H9 (cell line): Measurements from ENCODE around the gene NEK6. TPM values are rescaled to one million over a fixed set of nuclear protein-coding genes. Genes with fewer than 3 reads are reported as not detected.

Experiments
- DNase-seq: peaks from one replicate; pipeline ENCODE4 v3.0.0-alpha.2; 2017
- H2AFZ ChIP-seq: one replicate; pipeline ENCODE4 v1.6.1; 2013; ENCODE audit warnings: mild to moderate bottlenecking, low read length, control low read depth, moderate library complexity
- H2AK5ac ChIP-seq: 2 replicates; pipeline ENCODE4 v1.6.1; 2013; ENCODE audit warnings: low read length, control low read depth, mixed read lengths; ENCODE audit not compliant: insufficient read length
- H2BK120ac ChIP-seq: one replicate; pipeline ENCODE4 v1.6.1; 2013; ENCODE audit warnings: low read depth, mild to moderate bottlenecking, low read length, control low read depth, inconsistent platforms; ENCODE audit not compliant: poor library complexity, severe bottlenecking
- H2BK12ac ChIP-seq: 2 replicates; pipeline ENCODE4 v1.6.1; 2013; ENCODE audit warnings: low read length, control low read depth, mixed read lengths, low read depth; ENCODE audit not compliant: insufficient read length
- H2BK15ac ChIP-seq: 2 replicates; pipeline ENCODE4 v1.6.1; 2013; ENCODE audit warnings: low read depth, low read length, control low read depth
- H2BK20ac ChIP-seq: one replicate; pipeline ENCODE4 v1.6.1; 2013; ENCODE audit warnings: low read depth, mild to moderate bottlenecking, low read length, control low read depth, inconsistent platforms; ENCODE audit not compliant: poor library complexity, severe bottlenecking
- H2BK5ac ChIP-seq: 2 replicates; pipeline ENCODE4 v1.6.1; 2013; ENCODE audit warnings: low read length, control low read depth, mixed read lengths; ENCODE audit not compliant: insufficient read length
- H3K14ac ChIP-seq: 2 replicates; pipeline ENCODE4 v1.6.1; 2013; ENCODE audit warnings: low read length, control low read depth; ENCODE audit not compliant: insufficient read depth
- H3K18ac ChIP-seq: 2 replicates; pipeline ENCODE4 v1.6.1; 2013; ENCODE audit warnings: low read depth, mild to moderate bottlenecking, mixed read lengths, low read length, control low read depth; ENCODE audit not compliant: insufficient read length
- H3K23ac ChIP-seq: 2 replicates; pipeline ENCODE4 v1.6.1; 2013; ENCODE audit warnings: low read length, control low read depth, mixed read lengths, low read depth; ENCODE audit not compliant: insufficient read length
- H3K23me2 ChIP-seq: 2 replicates; pipeline ENCODE4 v1.6.1; 2013; ENCODE audit warnings: low read depth, mild to moderate bottlenecking, mixed read lengths, low read length, control low read depth; ENCODE audit not compliant: insufficient read length, poor library complexity, severe bottlenecking
- H3K27ac ChIP-seq: 2 replicates; pipeline ENCODE4 v1.5.1; 2013; ENCODE audit warnings: low read length, control low read depth, mixed read lengths, low read depth; ENCODE audit not compliant: insufficient read length
- H3K27me3 ChIP-seq: 2 replicates; pipeline ENCODE4 v1.6.1; 2013; ENCODE audit warnings: low read length, control low read depth, inconsistent platforms; ENCODE audit not compliant: insufficient read depth
- H3K4ac ChIP-seq: 2 replicates; pipeline ENCODE4 v1.6.1; 2013; ENCODE audit warnings: low read depth, mild to moderate bottlenecking, control low read depth, inconsistent platforms, low read length, moderate library complexity
- H3K4me1 ChIP-seq: 2 replicates; pipeline ENCODE4 v1.6.1; 2013; ENCODE audit warnings: low read length, control low read depth, inconsistent platforms; ENCODE audit not compliant: insufficient read depth
- H3K4me2 ChIP-seq: 2 replicates; pipeline ENCODE4 v1.6.1; 2013; ENCODE audit warnings: low read length, control low read depth, mixed read lengths; ENCODE audit not compliant: insufficient read length, insufficient read depth
- H3K56ac ChIP-seq: 2 replicates; pipeline ENCODE4 v1.6.1; 2013; ENCODE audit warnings: low read depth, mild to moderate bottlenecking, mixed read lengths, low read length, control low read depth; ENCODE audit not compliant: insufficient read length
- H3K79me1 ChIP-seq: 2 replicates; pipeline ENCODE4 v1.6.1; 2013; ENCODE audit warnings: low read depth, mild to moderate bottlenecking, moderate library complexity, low read length, control low read depth, inconsistent platforms; ENCODE audit not compliant: insufficient read depth, poor library complexity, severe bottlenecking
- H3K79me2 ChIP-seq: 2 replicates; pipeline ENCODE4 v1.6.1; 2013; ENCODE audit warnings: low read length, control low read depth, inconsistent platforms; ENCODE audit not compliant: insufficient read depth
- H3K9ac ChIP-seq: 2 replicates; pipeline ENCODE4 v1.6.1; 2013; ENCODE audit warnings: low read length, control low read depth, mixed read lengths; ENCODE audit not compliant: insufficient read length; ENCODE audit errors: extremely low read depth
- H3K9me3 ChIP-seq: one replicate; pipeline ENCODE4 v1.6.1; 2013; ENCODE audit warnings: low read depth, low read length, inconsistent platforms; ENCODE audit not compliant: control insufficient read depth
- H3T11ph ChIP-seq: one replicate; pipeline ENCODE4 v1.6.1; 2013; ENCODE audit warnings: mild to moderate bottlenecking, low read length, control low read depth, inconsistent platforms
- H4K20me1 ChIP-seq: one replicate; pipeline ENCODE4 v1.6.1; 2013; ENCODE audit not compliant: control insufficient read depth, insufficient read length, insufficient read depth
- H4K5ac ChIP-seq: 2 replicates; pipeline ENCODE4 v1.6.1; 2013; ENCODE audit warnings: low read depth, mild to moderate bottlenecking, mixed read lengths, low read length, control low read depth; ENCODE audit not compliant: insufficient read length
- H4K8ac ChIP-seq: replicated peaks from 2 replicates; pipeline ENCODE4 v1.6.1; 2013; ENCODE audit warnings: low read length, control low read depth, mixed read lengths, low read depth; ENCODE audit not compliant: insufficient read length
- H4K91ac ChIP-seq: 2 replicates; pipeline ENCODE4 v1.6.1; 2013; ENCODE audit warnings: low read depth, mild to moderate bottlenecking, moderate library complexity, mixed read lengths, low read length, control low read depth; ENCODE audit not compliant: insufficient read length
- H3K27ac Mint-ChIP-seq, 3 experiments: 2 replicates in 2 of 3; 3 replicates in 1 of 3; pipeline ENCODE4 v1.8.0; 2020 to 2021; ENCODE audit warnings: mixed read lengths in 3 of 3, mild to moderate bottlenecking in 1 of 3, moderate library complexity in 1 of 3
- H3K27me3 Mint-ChIP-seq: 2 replicates; pipeline ENCODE4 v1.8.0; 2021; ENCODE audit warnings: low read depth, mild to moderate bottlenecking, moderate library complexity, mixed read lengths
- H3K36me3 Mint-ChIP-seq, 3 experiments: 2 replicates in 2 of 3; 3 replicates in 1 of 3; pipeline ENCODE4 v1.8.0; 2020 to 2021; ENCODE audit warnings: low read depth in 3 of 3, mixed read lengths in 3 of 3; ENCODE audit not compliant: insufficient read depth in 1 of 3
- H3K4me1 Mint-ChIP-seq, 2 experiments: 2 replicates each; pipeline ENCODE4 v1.8.0; 2020; ENCODE audit warnings: mixed read lengths in 2 of 2
- H3K4me3 Mint-ChIP-seq, 2 experiments: 2 replicates in 1 of 2; 3 replicates in 1 of 2; pipeline ENCODE4 v1.8.0; 2020 to 2021; ENCODE audit warnings: mild to moderate bottlenecking in 2 of 2, mixed read lengths in 2 of 2, moderate library complexity in 1 of 2
- H3K9me3 Mint-ChIP-seq, 2 experiments: 2 replicates in 1 of 2; 3 replicates in 1 of 2; pipeline ENCODE4 v1.8.0; 2020; ENCODE audit warnings: mild to moderate bottlenecking in 2 of 2, mixed read lengths in 2 of 2, moderate library complexity in 1 of 2
- WGBS: extraction: QIAGEN DNeasy Blood & Tissue Kit; methylation state at CpG from one replicate; pipeline ENCODE4 v1.1.7; 2013; ENCODE audit warnings: missing lambda C conversion rate, low lambda C conversion rate, mixed read lengths; ENCODE audit not compliant: insufficient read length; ENCODE audit errors: extremely low coverage; 5-methylcytosine and 5-hydroxymethylcytosine counted together
- total RNA-seq: library from RNA; stranded (reverse); gene quantifications from 2 replicates; pipeline ENCODE4 v1.2.1, GENCODE V29; 2021
- TF ChIP-seq, protein P1 (sequence below): fragments of 200-600 bp; sonication (generic); conservative IDR thresholded peaks from 3 replicates; pipeline ENCODE4 v1.8.0; 2021; ENCODE audit warnings: antibody characterized with exemption, mild to moderate bottlenecking

NEK6 gene
- total RNA-seq, 1 experiment from 2014 or later, result 14.3 TPM

DNA sequence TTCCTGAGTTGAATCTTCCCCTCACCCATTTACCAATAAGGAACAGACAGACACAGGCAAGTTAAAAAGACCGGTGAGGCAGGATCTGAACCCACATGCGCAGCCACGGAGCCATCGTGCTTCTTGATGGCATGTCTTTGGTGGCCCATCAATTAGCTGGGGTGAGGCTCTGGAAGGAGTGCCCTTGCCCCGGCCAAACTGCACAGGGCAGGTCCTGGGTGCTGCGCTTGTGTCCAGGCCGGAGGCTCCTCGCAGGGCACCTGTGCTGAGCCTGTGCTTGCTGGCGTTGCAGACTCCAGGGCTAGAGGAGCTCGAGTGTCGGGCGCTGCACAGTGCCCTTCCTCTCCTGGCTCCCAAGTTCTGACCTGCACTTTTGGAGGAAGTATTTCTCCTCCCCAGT lies 91.1 kb downstream of the NEK6 start:
- H3K27ac Mint-ChIP-seq, result no peak overlapping the region; a peak in 2 of 7 replicates
- no peak overlapping the region for H3K23ac ChIP-seq
- H3K4me1 ChIP-seq, result no peaks in the 10 kb centered on the region
- TF ChIP-seq, protein P1, sequence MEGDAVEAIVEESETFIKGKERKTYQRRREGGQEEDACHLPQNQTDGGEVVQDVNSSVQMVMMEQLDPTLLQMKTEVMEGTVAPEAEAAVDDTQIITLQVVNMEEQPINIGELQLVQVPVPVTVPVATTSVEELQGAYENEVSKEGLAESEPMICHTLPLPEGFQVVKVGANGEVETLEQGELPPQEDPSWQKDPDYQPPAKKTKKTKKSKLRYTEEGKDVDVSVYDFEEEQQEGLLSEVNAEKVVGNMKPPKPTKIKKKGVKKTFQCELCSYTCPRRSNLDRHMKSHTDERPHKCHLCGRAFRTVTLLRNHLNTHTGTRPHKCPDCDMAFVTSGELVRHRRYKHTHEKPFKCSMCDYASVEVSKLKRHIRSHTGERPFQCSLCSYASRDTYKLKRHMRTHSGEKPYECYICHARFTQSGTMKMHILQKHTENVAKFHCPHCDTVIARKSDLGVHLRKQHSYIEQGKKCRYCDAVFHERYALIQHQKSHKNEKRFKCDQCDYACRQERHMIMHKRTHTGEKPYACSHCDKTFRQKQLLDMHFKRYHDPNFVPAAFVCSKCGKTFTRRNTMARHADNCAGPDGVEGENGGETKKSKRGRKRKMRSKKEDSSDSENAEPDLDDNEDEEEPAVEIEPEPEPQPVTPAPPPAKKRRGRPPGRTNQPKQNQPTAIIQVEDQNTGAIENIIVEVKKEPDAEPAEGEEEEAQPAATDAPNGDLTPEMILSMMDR, result no peak
- H3K27me3 ChIP-seq, result no peaks in the 10 kb centered on the region
- H3K4ac ChIP-seq, result no peak overlapping the region
- H2BK12ac ChIP-seq, result no peak overlapping the region
- H3K23me2 ChIP-seq, result no peaks in the 10 kb centered on the region
- H4K5ac ChIP-seq, result no peak overlapping the region
- no CpG with 5 or more reads among the region's 12 CpGs for whole genome bisulfite sequencing
- no peaks in the 10 kb centered on the region for H3K27me3 Mint-ChIP-seq
- H2BK15ac ChIP-seq, result no peak overlapping the region
- no peak overlapping the region for H4K91ac ChIP-seq
- H3K79me2 ChIP-seq, result no peaks in the 10 kb centered on the region
- no peak overlapping the region for H3K18ac ChIP-seq
- H4K20me1 ChIP-seq, result no peaks in the 10 kb centered on the region
- no peak overlapping the region for H2BK120ac ChIP-seq
- H3K36me3 Mint-ChIP-seq, result peaks cover 20 to 49% (median 45%) of the 10 kb centered on the region in 3 experiments
- no peak overlapping the region for H2BK20ac ChIP-seq
- DNase-seq, result no peak
- peaks cover 2 to 15% of the 10 kb centered on the region in 2 experiments; a peak in 3 of 4 replicates for H3K4me1 Mint-ChIP-seq
- no peak overlapping the region for H2BK5ac ChIP-seq
- no peaks in the 10 kb centered on the region for H3K9me3 Mint-ChIP-seq
- no peak overlapping the region for H3T11ph ChIP-seq
- H3K79me1 ChIP-seq, result no peaks in the 10 kb centered on the region
- no peak overlapping the region for H3K56ac ChIP-seq
- no peak overlapping the region for H3K4me3 Mint-ChIP-seq
- H3K27ac ChIP-seq, result no peak overlapping the region
- H3K9ac ChIP-seq, result no peak overlapping the region
- no peak overlapping the region for H2AK5ac ChIP-seq
- no peak overlapping the region for H4K8ac ChIP-seq
- H3K4me2 ChIP-seq, result no peak overlapping the region
- H2AFZ ChIP-seq, result no peak overlapping the region
- no peak overlapping the region; the same call in 1 of the 2 replicates for H3K14ac ChIP-seq
- no peaks in the 10 kb centered on the region for H3K9me3 ChIP-seq
